OCI-LY1 (cell line): ENCODE data around the gene PDE1C.

Source experiments
- EZH2 ChIP-seq: fragments of 200-600 bp; sonication (generic), shearing (Covaris generic); IDR thresholded peaks from 2 replicates; pipeline ENCODE4 v1.8.0; 2017; ENCODE audit warnings: borderline replicate concordance, mixed run types, mild to moderate bottlenecking, antibody characterized with exemption, low read length, moderate library complexity, mixed read lengths
- TF ChIP-seq, protein P1 (sequence below): fragments of 200-600 bp; sonication (generic), shearing (Covaris generic); IDR thresholded peaks from 2 replicates; pipeline ENCODE4 v1.5.1; 2017; ENCODE audit warnings: mild to moderate bottlenecking, antibody characterized with exemption, low read length, moderate library complexity, mixed read lengths

DNA sequence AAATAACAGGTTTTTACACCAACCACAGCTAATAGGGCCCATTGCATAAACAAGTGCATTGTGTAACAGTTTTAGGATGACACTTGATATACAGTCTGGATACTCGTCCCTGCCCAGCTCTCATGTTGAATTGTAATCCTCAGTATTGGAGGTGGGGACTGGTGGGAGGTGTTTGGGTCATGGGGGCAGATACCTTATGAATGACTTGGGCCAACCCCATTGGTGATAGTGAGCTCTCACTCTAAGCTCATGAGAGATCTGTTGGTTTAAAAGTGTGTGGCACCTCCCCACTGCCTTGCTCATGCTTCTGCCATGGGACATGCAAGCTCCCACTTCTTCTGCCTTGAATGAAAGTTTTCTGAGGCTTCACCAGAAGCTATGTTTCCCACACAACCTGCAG, 136.7 kb downstream of the PDE1C start:
- TF ChIP-seq, protein P1, sequence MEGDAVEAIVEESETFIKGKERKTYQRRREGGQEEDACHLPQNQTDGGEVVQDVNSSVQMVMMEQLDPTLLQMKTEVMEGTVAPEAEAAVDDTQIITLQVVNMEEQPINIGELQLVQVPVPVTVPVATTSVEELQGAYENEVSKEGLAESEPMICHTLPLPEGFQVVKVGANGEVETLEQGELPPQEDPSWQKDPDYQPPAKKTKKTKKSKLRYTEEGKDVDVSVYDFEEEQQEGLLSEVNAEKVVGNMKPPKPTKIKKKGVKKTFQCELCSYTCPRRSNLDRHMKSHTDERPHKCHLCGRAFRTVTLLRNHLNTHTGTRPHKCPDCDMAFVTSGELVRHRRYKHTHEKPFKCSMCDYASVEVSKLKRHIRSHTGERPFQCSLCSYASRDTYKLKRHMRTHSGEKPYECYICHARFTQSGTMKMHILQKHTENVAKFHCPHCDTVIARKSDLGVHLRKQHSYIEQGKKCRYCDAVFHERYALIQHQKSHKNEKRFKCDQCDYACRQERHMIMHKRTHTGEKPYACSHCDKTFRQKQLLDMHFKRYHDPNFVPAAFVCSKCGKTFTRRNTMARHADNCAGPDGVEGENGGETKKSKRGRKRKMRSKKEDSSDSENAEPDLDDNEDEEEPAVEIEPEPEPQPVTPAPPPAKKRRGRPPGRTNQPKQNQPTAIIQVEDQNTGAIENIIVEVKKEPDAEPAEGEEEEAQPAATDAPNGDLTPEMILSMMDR = no peak
- TF ChIP-seq EZH2 = no peak
